SKM-1 (cell line): ENCODE data around the gene SEPTIN12.
A peak's percentile ranks its signal among the peaks of the same experiment; 100 is the strongest.

Experiments used
- DNase-seq: peaks from one replicate; lab custom pipeline; 2025; ENCODE audit not compliant: unreplicated experiment; lab: John Stamatoyannopoulos, UW

Gene SEPTIN12

DNA sequence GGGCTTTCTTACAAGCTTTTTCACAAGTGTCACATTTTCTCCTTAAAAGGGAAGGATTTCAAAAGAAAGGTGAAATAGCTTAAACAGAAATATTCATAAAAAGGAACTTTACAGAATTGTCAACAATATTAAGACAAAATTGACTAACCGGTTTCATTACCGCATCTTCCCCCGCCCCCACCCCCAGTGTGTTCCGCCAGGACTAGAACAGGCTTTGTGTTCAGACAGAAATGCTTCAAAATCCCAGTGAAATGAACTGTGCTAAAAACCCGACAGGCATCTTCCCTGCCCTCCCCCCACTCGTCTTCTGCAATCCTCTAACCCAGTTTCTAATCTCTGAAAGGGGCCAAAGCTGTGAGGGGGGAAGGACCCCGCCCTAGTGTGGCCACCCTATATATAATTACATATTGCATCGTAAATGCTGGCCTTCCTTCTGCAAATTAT lies 15.3 kb upstream of the SEPTIN12 start:
- DNase-seq = no peak

DNA sequence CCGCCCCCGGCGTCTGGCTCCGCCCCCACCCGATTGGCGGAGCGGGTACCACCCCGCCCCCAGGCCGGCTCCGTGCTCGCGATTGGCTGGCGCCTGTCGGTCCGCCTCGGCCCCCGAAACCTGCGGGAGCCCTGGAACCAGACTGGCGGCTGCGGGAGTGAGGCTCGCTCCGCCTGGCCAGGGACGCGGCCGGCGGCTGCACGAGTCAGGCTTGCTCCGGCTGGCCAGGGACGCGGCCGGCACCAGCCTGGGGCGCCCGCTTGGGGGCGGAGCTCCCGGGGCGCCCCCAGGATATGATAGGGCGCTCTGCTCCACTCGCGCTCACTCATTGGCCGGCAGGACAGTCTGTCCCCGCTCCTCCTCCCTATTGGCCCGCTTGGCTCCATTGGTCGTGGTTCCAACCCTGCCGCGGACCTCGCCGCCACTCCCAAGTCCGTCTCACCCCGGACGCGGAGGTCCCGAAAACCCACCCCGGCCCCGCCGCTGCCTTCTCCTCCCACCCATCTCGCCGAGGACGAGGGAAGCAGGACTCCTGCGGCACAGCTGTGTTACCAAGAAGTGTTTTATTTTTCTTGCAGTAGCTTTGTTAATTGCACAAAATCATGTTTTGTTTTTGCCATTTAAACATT lies 14.6 kb upstream of the SEPTIN12 start:
- DNase-seq = peak; percentile 85

DNA sequence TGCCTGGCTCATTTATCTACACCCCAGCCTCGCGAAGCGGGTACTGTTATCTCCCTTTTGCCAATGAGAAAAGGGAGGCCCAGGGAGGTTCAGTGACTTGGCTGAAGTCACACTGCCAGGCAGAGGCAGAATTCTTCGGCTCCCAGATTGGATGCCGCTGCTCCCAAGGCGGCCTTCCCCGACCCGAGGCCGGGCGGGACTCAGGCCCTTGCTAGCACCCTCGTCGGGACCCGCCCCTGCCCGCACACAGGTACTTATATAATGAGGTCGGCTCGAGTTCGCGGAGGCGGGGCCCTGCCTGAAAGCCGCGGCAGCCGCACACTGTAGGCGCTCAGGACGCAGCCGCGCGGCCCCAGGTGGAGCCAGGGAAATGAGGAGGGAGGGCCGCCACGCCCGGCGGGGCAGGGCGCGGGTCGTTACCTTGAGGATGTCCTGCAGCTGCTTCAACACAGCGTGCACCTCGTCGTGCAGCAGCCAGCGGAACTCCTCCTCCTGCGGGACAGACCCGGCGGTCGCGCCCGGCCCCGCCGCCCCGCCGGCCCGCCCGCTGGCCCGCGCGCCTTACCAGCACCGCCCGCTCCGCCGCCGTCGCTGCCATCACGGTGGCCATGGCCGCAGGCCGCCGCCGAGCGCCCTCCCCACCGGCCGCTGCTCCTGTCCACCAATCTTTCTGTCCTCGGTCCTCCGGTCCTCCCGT lies 14.0 kb upstream of the SEPTIN12 start, which contains the start of gene ROGDI:
ROGDI (minus strand) TSS at position 672 of the 697 bp plus-strand sequence; CDS start at position 610, 62 bp downstream.
- DNase-seq = peak; percentile 38

DNA sequence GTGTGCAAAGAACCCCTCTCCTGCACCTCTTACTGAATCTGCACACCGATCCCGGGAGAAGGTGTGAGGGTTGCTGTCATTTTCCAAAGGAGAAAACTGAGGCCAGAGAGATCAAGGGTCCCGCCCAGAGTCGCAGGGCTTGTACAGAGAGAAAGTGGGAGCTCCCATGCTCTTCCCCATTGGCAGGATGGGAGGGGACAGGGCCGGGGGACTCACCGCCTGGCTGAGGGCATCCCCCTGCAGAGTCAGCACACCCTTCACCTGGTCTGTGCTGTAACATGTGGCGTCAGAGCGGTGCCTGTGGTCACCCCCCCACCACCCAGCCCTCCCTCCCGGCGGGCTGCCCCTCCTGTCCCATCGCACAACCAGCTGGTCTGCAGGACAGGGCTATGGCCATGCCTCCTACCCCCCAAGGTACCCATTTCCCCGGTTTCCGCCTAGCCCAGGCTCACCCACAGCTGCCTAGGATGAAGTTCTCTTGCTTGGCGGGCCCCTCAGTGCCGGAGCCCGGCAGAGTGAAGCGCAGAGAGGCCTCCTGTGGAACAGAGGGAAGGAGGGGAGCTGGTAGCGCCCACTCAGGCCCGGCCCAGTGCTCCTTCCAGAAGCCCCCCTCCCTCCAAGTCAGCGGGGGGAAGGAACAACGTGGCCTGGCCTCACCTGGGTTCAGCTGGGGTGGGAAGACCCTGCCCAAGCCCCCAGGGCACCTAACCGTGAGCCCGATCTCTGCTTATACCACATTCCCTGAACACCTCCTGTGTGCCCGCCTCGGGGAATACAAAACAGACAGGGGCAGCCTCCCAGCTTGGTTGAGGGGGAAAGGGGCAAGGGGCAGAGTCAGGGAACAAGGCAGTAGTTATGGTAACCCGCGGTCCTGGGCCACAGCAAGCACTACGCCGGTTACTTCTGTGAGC lies 13.2 kb upstream of the SEPTIN12 start:
- no peak for DNase-seq

DNA sequence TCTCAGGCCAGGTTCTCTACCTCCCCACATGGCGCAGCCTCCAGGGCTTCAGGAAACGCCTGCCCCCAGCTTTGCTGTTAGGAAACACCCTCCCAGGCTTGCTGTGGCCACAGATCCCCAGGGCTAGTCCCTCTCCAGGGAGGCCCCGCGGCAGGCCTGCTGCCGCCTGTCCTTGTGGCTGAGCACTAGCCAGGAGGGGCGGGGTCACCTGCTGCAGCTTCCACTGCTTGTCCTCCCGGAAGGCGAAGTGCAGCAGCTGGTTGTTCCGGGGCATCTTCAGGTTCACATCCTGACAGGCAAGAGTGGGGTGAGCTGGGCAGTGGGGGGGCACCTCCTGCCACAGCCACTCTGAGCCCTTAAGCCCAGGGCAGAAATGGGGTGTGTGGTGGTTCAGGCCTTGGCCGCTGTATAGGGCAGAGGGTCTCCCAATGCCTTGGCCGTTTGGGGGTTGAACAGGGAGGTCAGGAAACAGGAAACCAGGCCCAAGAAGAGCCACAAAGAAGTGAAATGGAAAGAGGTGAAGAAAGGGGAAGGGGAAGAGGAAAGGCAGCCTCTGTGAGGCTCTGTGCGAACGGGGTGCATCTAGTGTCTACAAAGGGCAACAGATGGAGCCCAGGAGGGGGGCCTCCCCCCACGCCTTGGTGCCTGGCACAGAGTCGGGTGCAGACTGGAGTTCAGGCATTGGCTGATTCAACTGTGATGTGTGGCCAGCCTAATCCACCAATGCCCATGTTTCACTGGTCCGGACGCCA lies 12.3 kb upstream of the SEPTIN12 start:
- peak; percentile 78 for DNase-seq

DNA sequence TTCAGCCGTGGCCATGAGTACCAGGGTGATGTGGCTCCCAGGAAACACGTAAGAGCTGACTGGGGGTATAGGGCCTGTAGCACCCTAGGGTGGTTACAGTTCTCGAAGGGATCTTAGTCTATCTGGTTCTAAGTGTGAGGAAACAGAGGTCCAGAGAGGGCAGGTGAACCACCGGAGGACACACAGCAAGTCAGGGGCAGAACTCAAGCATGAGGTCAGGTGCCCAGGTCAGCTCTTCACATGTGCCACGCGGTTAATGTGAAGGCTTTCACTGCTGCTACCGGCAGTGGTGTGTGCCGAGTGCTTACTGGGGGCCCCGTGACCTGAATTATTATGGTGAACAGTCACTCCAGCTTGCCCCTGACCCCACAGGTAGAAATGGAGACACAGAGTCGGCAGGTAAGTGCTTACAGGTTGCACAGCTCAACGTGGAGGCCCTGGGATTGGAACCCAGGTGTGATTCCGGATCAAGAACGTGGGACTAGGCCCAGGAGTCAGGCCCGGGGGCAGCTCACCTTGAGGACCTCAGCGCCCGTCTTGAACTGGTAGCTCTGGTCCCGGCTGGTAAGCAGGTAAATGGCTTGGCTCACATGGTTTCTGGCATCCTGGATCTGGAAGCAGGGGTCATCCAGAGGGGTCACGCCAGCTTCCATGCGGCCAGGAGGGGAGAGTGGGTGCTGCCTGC lies 11.2 kb upstream of the SEPTIN12 start:
- no peak for DNase-seq

DNA sequence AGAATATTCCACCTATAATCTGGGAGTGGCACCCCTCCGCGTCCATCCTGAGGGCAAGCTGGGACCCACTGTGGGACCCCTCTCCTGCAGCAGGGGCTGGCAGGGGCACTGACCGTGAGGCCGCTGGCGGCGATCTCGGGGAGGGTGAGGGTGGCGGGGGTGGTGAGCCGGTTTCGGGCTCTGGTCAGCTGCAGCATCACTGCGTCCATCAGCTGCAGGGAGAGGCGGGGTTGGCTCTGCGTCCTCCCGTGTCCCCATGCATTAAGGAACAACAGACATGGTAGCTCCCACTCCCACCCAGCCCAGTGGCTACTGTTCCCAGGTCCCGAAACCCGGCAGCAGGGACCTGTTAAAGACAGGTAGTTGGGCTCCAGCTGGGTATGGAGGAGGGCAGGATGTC lies 10.3 kb upstream of the SEPTIN12 start:
- DNase-seq = no peak

DNA sequence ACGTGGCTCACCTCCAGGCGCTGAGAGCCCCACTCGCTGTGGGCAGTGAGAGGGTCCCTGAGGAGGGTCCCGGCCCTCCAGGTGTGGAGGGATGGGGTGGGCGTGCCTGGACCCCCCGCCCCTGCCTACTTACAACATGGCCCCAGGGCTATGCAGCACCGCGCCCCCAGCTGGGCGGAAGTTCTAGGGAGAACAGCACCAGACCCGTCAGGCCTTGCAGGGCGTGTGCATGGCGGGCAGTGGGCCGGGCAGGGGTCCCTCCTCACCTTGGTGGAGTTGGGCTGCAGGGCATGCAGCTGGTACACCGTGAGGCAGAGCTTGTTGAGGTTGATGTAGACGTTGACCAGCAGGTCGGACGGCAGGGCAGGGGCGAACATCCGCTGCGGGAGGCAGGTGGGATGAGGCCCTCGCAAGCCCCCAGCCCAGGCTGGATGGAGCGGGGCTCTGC lies 9.7 kb upstream of the SEPTIN12 start:
- no peak for DNase-seq

DNA sequence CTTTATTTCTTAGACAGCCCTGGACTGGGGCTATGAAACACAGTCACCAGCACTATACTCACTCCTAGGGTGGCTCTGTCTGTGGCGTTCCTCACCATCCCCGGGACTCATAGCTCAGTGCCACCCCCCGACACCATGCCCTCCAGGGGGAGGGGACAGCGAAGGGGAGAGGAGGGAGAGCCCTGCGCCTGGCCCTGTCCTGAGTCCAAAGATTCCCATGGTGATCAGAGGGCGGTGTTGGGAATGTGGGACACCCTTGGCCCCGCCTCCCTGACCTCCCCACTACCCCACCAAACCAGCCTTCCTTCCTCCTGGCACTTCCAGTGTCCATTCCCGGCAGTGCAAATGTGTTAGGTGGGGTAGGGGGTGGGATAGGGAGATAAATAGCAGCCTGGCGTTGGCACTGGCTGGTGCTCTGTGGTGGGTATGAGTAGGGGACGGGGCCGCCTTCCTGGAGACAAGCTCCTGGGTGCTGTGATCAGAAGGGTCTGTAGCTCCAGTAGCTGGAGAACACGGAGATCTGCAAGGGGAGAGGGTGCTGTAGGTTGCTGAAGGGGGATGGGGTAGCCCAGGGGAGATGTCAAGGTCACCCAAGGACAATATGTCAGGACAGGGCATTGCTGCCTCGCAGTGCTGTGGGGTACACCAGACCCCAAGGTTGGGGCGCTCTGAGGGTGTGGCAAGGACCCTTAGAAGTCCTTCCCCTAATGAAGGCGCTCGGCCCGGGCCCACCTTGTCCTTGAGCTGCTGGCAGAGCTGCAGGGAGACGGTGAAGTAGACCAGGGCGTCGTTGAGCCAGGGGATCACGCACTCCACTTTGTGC lies 9.0 kb upstream of the SEPTIN12 start:
- DNase-seq = no peak

DNA sequence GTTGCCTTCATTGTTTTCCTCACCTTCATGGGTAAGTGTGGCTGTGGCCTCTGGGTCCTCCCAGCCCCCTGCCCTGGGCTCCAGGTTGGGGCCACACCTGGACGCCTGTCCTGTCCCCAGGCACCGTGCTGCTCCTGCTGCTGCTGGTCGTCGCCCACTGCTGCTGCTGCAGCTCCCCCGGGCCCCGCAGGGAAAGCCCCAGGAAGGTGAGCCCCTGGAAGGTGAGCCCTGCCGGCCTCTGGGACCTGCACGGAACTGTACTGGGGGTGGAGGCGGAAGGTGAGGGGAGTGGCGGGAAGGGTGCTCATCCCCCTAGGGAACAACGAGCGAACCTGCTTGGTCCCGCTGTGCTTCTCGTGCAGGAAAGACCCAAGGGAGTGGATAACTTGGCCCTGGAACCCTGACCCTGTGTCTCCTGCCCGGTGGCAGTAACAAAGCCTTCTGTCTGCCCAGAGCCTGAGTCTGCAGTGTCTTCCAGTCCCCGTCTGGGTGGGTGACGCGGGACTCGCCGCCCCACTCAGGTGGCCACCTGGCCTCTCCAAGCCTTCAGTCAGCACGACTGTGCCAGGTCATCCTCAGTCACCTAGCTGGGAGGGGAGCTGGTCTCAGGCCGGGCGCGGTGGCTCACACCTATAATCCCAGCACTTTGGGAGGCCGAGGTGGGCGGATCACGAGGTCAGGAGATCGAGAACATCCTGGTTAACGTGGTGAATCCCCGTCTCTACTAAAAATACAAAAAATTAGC lies 7.9 kb upstream of the SEPTIN12 start:
- DNase-seq = no peak

DNA sequence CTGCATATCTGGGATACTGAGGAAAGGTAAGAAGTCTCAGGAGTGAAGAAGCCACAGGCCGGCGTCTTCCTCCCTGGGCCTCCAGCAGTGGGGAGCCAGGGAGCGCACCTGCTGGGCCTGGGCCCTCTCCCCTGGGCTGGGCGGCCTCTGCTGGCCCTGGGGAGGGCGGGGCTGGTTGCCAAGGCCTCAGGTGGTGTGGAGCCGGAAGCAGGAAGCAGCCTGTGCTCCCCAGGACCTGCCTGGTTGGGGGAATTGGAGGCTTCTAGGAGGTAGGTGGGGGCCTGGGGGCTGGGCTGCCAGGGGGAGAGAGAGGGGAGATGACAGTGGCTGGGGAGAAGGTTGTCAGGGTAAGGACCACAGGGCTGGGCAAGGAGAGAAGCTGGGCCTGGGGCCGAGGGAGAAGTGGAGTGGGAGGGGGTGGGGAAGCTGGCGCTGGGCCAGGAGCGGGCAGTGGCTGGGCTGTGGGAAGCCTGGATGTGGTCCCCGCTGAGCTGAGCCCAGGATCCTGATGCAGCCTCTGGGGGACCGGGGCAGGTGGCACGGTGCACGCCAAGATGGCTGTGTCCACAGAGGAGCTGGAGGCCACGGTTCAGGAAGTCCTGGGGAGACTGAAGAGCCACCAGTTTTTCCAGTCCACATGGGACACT lies 7.2 kb upstream of the SEPTIN12 start, which contains the start of gene SMIM22:
SMIM22 (plus strand) TSS at position 189 of the 647 bp plus-strand sequence; CDS start at position 555, 366 bp downstream.
- DNase-seq = no peak

DNA sequence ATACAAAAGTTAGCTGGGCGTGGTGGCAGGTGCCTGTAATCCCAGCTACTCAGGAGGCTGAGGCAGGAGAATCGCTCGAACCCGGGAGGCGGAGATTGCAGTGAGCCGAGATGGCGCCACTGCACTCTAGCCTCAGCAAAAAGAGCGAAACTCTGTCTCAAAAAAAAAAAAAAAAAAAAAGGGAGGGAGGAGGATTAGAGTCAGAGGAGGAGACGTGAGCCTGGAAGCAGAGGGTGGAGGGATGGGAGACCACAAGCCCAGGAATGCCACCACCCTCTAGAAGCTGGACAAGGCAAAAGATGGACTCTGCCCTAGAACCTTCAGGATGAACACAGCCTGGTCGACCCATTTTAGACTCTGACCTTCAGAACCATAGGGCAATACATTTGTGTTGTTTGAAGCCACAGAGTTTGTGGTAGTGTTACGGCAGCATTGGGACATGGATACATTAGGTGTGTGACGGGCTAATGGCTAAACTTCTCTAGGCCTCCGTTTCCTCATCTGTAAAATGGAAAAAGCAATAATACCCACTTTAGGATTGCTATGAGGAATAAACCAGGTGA lies 4.9 kb upstream of the SEPTIN12 start:
- no peak for DNase-seq

DNA sequence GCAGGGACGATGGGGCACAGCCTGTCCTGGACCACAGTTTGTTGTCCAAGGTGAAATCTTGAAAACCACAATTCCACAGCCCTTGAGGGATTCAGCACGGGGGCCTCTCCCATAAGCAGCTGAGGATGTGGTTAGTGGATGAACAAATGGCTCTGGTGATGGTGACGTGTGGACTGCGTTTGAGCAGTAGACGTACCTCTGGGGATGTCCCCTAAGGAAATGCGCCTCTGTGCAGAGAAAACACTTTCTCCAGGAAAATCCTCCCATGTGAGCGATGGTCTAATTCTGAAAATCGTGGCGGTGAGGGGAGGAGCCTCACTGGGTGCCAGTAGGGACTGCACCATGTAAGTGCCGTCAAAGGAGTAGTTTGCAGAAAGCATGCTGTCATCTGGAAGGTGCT lies 2.7 kb upstream of the SEPTIN12 start:
- no peak for DNase-seq

DNA sequence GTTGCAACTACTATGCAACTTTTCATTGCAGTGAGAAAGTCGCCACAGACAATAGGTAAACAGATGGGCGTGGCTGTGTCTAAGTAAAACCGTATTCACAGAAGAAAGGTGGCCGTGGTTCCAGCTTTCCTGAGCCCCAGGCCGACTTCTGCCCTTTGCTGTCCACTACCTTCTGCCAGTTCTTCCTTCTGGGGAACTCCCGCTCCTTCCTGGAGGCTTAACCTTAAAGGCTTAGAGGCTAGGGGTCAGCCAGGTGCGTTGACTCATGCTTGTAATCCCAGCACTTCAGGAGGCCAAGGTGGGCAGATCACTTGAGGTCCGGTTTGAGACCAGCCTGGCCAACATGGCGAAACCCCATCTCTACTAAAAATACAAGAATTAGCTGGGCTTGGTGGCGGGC lies 2.1 kb upstream of the SEPTIN12 start:
- no peak for DNase-seq

DNA sequence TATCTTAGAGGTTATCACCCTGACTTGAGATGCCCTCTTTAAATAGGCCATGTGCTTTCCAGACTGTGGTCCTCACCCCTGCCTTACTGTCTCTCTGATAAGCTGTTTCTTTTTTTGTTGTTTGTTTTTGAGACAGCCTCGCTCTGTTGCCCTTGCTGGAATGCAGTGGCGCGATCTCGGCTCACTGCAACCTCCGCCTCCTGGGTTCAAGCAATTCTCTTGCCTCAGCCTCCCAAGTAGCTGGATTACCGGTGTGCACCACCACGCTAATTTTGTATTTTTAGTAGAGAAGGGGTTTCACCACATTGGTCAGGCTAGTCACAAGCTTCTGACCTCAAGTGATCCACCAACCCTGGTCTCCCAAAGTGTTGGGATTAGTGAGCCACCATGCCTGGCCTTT lies 765 bp upstream of the SEPTIN12 start:
- DNase-seq = no peak

DNA sequence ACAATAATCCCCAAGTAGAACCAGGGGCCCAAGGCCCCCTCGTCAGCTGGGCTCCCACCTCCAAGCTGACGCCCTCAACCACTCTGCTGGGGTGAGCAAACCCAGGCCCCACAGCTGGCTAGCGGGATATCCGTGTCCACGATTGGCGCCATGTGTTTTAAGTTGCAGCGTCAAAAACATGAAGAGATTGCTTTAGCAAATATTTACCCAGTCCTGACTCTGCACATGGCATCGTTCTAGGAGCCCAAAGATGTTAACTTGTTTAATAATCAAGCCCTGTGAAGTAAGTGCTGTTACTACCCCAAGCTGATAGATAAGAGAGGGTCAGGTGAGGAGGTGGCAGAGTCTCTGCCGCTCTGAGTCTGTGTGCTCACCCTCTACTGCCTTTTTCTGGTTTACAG lies 344 bp upstream of the SEPTIN12 start:
- DNase-seq = no peak

DNA sequence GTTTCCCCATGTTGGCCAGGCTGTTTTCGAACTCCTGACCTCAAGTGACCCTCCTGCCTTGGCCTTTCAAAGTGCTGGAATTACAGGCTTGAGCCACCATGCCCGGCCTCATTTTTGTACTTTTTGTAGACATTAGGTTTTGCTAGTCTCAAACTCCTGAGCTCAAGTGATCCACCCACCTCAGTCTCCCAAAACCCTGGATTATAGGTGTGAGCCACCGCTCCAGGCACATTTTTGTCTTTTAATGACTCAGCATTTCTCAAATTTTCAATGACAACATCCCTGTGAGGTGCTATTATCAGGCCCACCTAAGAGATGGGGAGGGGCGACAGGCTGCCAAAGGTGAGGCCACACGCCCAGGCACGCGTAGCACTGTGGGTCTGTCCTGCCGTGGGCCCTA lies 1.1 kb downstream of the SEPTIN12 start:
- DNase-seq = no peak
